Kidney capillary endothelial cell (primary cell): ENCODE measurements around the gene SMPD4.
"Not testable (repeated sequence)": the region's sequence is repeated elsewhere in the genome, so short reads cannot be mapped to it uniquely, and the experiment has no call there.

Experiments
- DNase-seq: peaks from one replicate; pipeline ENCODE4 v3.0.0-alpha.2; 2018; ENCODE audit warnings: low spot score

Gene SMPD4

DNA sequence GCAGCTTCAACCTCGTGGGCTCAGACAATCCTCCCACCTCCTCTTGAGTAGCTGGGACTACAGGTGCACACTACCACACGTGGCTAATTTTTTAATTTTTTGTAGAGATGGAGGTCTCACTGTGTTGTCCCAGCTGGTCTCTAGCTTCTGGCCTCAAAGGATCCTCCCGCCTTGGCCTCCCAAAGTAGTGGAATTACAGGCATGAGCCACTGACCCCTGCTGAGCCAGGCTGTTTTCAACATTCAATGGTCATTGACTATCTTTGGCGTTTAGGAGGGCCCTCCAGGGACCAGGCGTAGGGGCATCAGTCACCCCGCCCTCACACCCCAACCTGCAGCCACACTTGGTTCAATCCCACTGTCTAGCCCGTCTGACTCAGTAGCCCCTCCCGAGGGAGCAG lies 5.9 kb upstream of the SMPD4 start:
- DNase-seq: no peak

GRCh38 chr2:130186391-130186790 lies 5.0 kb upstream of the SMPD4 start:
- DNase-seq: no peak

DNA sequence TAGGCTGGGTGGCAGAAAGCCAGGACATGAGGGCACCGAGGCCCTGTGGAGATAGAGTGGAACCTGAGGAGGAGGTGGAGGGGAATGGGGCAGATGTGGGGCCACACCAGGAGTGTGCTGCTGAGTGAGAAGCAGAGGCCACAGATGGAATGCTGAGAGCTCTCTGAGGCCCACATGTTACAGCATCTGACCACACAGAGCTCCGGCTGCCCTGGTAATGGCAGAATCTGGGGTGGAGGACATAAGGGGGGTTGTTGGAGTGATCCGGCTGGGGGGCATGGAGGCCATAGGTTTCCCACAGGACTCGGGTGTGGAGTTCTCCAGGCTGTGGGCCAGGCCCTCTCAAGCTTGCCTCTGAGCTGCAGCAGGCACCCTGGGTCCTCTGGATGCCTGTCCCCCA lies 4.5 kb upstream of the SMPD4 start:
- DNase-seq: no peak

- no peak for DNase-seq
These were observed 4.0 kb upstream of the SMPD4 start for GRCh38 chr2:130185436-130185835.

GRCh38 chr2:130183512-130184373 lies 2.3 kb upstream of the SMPD4 start:
- DNase-seq: no peak

DNA sequence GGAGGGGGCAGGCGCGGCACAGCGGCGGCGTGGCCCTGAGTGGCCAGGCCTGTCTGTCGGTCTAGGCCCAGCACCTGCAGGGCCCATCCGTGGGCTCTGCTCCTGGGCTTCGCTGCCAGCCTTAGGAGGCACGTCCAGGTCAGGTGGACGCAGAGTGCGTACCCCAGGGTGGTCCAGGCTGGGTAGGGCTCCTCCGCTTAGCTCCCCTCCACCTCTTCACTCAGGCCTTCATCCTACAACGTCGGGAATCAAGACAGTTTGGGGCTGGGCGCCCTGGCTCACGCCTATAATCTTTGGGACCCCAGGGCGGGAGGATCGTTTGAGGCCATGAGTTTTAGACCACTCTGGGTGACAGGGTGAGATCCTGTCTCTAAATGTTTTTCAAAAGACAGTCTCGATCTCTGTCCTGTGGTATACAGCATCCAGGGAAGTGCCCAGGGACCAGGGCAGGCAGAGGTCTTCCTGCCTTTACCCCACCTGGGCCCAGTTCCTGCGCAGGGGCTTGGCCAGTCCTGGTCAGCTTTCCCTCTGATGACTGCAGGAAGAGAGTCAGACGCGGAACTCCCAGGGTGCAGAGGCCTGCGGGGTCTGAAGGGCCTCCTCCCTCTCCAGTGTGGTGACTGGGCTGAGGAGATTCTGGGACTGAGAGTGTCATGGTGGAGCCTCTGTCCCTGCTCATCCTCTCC lies 1.6 kb upstream of the SMPD4 start:
- peak; percentile 13 for DNase-seq

GRCh38 chr2:130181880-130182682 lies 679 bp upstream of the SMPD4 start, which contains the start of gene MZT2B:
MZT2B (plus strand) TSS chr2:130182262; CDS start chr2:130182283, 21 bp downstream.
- DNase-seq: peak; percentile 75

DNA sequence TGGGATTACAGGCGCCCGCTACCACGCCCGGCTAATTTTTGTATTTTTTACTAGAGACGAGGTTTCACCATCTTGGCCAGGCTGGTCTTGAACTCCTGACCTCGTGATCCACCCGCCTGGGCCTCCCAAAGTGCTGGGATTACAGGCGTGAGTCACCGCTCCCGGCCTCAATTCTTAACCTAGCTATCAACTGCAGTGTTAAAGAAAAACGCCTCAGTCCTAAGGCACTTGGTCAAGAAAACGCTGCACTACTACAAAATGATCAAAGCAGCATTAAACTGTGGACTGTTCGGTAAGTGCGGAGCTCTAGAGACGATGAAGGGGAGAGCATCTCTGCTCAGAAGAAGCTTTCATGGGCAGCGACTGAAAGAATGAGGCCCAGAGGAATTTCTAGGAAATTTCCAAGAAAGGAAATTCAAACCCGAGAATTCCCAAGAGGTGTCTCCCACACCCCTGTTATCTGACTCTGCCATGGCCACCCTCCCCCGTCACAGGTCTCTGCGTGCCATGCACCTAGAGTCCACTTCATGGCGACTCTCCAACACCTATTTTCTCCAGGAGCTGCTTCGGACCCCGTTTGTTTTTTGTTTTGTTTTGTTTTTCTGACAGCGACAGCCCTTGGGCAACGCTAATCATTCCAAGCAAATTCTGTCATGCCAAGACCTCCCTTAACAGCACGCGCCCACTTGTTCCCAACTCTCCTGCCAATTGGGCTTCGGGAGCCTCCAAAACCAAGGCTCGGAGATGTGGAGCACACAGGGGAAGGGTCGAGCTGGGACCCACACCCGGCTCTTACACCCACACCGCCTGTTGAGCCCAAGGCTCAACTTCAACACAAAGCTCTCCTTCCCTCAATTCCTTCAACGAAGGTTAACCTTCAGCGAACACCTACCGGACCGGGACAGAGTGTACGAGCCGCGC lies 738 bp downstream of the SMPD4 start:
- peak; percentile 4 for DNase-seq

DNA sequence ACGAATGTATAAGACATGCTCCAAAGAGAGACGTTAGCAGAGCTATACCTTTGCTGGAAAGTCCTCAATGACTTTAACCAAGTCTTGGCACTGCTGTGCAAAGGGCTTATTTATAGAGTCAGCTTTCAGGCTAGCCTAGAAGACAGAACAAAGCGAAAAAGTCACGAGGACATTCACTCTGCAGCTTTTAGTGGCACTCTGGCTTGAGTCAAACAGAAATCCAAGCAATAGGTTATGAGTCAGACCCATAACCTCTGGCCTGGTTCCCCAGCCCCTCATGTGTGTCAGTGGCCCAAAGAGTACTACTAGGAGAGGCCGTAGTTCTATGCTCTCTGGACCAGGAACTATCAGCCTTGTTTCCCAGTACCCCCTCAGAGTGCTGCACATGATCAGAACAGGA lies 6.5 kb downstream of the SMPD4 start:
- not testable (repeated sequence) for DNase-seq

- no peak for DNase-seq
These were observed 11.5 kb downstream of the SMPD4 start for GRCh38 chr2:130169896-130170295.

DNA sequence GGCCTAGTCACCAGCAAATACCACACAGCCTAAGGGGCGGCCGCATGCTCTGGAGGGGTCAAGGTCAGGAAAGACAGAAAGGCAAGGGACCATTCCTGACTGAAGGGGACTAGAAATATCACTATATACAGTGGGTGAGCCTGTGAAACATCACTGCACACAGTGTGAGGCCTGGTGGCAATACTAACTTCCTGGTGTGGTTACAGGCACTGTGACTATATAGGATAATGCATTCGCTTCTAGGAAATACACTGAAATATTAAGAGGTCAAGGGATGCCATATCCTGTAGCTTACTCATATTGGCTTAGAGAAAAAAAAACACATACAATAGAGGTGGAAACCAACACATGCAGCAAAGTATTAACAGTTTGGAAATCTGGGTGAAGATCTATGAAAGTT lies 12.2 kb downstream of the SMPD4 start:
- peak; percentile 28 for DNase-seq

GRCh38 chr2:130166611-130167010 lies 14.8 kb downstream of the SMPD4 start:
- DNase-seq: not testable (repeated sequence)

DNA sequence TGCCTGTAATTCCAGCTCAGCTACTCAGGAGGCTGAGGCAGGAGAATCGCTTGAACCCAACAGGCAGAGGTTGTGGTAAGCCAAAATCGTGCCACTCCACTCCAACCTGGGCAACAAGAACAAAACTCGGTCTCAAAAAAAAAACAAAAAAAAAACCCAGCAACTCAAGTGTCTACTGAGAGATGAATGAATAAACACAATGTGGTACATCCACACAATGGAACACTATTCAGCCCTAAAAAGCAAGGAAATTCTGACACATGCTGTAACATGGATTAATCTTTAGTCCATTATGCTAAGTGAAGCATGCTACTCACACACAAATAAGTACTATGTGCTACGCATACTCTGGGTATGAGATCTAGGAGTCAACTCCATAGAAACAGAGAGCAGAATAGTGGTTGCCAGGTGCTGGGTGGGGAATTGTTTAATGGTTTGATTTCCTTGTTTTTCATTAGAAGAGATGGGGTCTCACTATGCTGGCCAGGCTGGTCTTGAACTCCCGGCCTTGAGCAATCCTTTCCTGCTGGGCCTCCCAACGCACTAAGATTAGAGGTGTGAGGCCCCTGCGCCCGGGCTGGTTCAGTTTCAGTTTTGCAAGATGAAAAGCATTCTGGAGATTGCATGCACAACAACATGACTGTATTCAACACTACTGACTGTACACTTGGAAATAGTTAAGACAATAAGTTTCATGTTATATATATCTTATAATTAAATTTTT lies 15.9 kb downstream of the SMPD4 start:
- DNase-seq: no peak

- DNase-seq: no peak
These were observed 18.4 kb downstream of the SMPD4 start for GRCh38 chr2:130162968-130163367.

GRCh38 chr2:130162486-130162885 lies 18.9 kb downstream of the SMPD4 start:
- DNase-seq: not testable (repeated sequence)

- DNase-seq: not testable (repeated sequence)
These were observed 20.3 kb downstream of the SMPD4 start for GRCh38 chr2:130160838-130161705.

DNA sequence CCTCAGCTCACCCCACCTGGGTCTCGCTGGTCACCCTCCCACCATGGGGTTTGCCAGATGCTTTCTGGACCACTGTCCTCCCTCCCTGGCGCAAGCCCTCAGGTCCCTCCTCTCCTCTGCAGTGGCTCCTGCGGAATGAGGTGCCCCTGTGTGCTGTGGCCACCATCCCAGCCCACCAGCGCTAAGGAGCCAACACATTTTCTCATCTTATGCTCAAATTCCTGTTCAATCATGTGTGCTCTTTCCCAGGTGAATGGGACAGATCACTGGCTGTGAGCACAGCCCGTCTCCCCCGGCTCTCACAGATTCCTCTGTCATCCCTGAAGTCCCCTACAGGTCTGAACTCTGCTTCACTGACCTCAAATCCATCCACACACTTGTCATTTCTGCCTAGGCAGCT lies 21.3 kb downstream of the SMPD4 start:
- no peak for DNase-seq

DNA sequence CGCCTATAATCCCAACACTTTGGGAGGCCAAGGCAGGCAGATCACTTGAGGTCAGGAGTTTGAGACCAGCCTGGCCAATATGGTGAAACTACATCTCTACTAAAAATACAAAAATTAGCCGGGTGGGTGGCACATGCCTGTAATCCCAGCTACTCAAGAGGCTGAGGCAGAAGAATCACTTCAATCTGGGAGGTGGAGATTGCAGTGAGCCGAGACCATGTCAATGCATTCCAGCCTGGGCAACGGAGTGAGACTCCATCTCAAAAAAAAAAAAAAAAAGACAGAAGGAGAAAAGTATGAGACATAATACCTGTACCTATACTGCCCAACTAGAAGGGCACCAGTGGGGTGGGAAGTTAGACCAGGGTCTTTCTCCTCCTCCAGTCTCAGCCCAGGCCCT lies 22.0 kb downstream of the SMPD4 start:
- DNase-seq: not testable (repeated sequence)

DNA sequence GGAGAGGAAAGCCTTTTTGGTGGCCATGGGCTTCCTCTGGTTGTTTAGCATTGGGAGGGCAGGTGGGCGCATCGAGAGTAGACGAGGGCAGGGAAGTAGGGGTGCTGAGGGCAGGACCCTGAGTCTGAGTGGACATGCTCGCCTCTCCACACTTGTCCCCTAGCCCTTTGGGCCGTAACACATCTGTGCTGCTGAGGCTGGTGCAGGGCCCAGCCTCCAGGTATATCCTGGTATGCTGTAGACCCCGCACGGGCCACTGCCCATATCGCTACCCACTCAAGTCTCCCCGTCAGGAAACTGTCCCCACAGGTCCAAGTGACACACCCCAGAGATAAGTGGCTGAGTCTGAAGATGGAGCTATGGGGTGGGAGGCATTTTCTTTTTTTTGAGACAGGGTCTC lies 22.8 kb downstream of the SMPD4 start:
- DNase-seq: no peak
